ENCODE data around the gene TNFAIP8L3. TPM values are rescaled to one million over a fixed set of nuclear protein-coding genes. Genes with fewer than 3 reads are reported as not detected.
"Not testable (repeated sequence)": the region's sequence is repeated elsewhere in the genome, so short reads cannot be mapped to it uniquely, and the experiment has no call there.

Gene TNFAIP8L3
- total RNA-seq: 7.4 TPM
- long read RNA-seq, transcript TNFAIP8L3-202 (2 exons, 2,002 nt): major isoform, 18 of 19 reads
- long read RNA-seq, partial matches to known transcripts: 0 of 19 reads
- long read RNA-seq, other reads (novel, unspliced or antisense): 1 of 19 reads

DNA sequence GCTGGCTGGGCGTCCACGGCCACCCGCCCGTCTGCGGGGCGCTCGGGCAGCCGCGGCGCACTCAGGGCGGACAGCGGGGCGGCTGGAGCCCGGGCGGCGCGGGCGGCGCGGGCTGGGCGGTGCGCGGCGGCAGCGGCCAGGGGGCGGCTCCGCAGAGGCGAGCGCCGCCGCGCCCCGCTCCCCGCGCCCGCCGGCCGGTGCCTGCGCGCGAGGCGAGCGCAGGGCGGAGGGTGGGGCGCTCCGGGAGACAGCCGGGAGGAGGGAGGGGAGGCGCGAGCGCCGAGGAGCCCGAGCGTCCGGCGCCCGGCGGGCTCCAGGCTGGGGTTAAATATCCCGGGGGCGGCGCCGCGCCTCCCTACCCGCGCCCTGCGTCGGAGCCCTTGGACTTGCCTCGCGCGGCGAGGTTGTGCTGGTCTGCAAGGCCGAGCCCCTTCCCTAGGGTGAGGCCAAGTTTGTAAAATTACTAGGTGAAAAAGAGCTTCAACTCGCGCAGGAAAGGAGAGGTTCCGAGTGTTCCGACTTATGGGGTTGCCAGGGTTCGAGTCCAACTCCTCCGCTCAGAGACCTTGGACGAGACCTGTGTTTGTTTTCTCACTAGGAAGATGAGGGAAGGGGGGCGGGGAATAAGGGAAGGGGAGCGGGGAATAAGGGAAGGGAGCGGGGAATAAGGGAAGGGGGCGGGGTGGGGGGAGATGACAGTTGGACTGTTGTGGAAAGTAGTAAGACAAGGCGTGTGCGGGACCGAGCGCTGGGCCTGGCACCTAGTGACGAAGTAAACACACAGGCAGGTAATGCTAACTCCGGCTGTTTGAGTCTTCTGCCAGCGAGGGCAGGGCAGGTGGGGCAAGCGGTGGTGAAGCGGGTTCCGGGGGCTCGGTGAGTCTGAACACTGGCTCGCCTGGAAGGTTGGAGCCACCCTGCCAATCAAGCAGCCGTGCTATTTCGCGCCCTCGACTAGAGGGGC lies at the start of gene TNFAIP8L3:
TNFAIP8L3 (minus strand) TSS at position 301 of the 964 bp plus-strand sequence. CDS start 311 bp downstream, outside the sequence.
- DNase-seq (ENCODE audit: low spot score): no peak

DNA sequence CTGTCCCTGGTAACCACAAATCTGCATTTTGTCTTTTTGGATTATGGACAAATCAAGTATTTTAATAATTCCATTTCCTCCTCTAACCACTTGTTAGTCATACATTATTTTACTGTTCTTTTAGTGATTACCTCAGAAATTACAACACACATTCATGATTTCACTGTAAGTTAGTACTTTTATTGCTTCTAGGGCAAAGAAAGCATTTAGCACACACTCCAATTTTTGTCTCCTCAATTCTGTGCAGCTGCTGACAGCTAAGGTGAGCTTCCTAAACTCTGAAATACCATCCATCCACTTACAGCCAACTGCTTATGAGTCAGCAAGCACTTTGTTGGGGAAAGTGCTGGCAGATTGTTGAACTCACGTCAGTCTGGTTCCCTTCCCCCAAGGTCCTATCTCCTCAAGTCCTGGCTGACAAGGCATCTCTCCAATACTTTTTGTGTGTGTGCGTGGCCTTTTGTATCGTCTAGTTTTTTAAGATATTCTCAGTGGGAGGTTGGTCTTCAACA lies 49.4 kb upstream of the TNFAIP8L3 start:
- no peak for DNase-seq (ENCODE audit: low spot score)

DNA sequence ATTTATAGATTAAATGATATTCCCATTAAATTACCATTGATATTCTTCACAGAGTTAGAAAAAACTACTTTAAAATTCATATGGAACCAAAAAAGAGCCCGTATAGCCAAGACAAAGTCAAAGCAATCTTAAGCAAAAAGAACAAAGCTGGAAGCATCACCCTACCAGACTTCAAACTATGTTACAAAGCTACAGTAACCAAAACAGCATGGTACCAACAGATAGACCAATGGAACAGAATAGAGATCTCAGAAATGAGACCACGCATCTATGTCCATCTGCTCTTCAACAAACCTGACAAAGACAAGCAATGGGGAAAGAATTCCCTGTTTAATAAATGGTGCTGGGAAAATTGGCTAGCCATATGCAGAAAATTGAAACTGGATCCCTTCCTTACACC lies 45.6 kb upstream of the TNFAIP8L3 start:
- not testable (repeated sequence) for DNase-seq (ENCODE audit: low spot score)

DNA sequence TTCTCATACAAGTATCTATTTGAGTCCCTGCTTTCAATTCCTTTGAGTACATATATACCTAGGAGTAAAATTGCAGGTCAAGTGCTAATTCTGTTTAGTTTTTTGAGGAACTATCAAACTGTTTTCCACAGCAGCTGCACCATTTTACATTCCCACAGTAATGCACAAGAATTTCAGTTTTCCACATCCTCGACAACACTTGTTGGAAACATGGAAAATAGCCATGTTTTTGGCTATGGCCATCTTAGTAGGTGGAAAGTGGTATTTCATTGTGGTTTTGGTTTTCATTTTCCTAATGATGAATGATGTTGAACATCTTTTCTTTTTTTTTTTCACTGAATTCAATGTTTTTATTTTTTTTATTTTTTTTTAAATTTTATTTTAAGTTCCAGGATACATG lies 44.4 kb upstream of the TNFAIP8L3 start:
- DNase-seq (ENCODE audit: low spot score): no peak

DNA sequence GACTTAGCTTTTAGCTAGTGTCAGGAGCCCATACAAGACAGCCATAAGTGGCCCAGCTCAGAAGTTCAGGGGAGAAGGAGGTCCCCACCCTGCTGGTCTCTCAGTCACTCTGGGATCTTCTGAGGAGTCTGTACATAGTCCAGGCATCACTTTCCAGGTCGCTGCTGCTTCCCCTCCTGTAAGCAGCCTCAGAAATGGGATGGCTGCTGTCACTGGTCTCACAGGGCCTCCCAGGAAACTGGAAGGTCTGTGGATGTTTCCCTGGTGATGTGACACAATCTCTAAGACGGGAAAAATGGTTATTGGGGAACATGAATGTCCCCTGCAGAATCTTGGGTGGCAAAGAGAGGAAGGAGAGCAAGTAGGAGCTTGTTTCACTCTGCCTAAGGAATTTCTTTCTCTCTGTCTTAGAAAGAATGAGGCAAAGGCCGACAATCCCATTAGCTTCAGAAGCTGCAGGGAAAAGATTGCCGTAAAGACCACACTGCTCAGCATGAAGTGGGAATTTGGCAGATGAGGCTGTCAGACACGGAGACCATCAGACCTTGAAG lies 43.2 kb upstream of the TNFAIP8L3 start:
- no peak for DNase-seq (ENCODE audit: low spot score)

DNA sequence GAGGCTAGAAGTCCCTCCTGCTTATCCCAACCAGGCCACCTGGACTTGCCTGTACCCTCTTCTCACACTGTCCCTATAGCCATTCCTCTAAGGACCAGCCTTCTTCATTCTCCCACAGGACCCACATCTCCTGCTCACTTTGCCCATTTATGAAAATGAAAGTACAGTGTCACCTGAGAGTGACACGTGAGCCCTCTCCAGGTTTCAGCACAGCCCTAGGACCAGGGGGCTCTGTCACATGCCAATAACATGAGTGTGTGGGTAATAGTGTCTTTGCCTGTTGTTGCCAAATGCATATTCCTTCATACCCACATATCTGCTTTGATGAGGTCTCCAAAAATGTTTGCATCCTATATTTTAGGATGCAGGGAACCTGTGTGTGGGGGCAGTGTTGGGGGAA lies 42.3 kb upstream of the TNFAIP8L3 start:
- DNase-seq (ENCODE audit: low spot score): no peak

DNA sequence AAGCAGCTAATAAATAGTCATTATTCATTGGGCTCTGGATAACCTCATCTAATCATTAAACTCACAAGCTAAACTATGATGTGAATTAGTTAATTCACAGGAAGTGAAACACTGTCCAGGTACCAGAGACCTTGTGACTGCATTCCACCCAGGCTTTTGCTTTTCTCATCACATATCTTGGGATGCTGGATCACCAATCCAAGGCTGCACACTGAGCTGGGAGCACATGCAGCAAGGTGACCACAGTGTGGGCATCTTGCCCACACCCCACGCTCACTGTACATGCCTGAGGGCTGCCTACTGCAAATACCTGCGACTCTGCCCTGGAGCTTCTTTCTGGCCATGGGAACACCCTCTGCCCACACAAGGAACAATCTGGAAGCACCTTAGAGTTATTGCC lies 40.6 kb upstream of the TNFAIP8L3 start:
- no peak for DNase-seq (ENCODE audit: low spot score)

DNA sequence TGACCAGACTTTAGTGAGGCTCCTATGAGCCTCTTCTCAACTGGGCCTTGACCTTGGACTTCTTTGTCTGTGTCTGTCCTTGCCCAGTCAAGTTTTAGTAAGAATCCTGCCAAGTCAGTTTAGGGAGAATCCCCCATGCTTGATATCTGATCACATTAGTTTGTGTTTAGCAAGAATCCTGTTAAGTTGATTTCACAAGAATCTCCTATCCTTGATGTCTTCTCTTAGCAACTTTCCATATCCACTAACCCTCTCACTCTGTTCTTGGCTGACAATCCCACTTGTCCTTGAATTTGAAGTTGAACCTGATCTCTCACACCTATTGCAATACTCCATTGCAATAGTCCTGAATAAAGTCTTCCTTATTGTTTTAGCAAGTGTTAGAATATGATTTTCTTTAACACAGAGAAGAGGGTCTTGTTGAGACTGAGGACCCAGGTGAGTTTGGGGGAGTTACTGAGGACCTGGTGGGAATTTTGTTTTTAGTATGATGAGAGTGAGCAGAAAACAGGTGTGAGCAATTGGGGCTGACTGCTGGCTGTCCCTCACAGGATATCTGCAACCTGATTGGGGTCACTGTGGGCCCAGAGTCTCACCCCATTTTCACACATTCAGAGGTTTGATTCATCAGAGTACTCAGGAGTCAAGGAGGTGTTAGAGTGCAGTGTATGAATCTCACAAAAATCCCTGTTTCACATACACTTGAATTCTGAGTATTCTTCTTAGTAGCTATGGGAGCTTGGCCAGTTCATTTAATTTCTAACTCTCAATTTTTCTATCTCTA lies 39.9 kb upstream of the TNFAIP8L3 start:
- DNase-seq (ENCODE audit: low spot score): no peak

DNA sequence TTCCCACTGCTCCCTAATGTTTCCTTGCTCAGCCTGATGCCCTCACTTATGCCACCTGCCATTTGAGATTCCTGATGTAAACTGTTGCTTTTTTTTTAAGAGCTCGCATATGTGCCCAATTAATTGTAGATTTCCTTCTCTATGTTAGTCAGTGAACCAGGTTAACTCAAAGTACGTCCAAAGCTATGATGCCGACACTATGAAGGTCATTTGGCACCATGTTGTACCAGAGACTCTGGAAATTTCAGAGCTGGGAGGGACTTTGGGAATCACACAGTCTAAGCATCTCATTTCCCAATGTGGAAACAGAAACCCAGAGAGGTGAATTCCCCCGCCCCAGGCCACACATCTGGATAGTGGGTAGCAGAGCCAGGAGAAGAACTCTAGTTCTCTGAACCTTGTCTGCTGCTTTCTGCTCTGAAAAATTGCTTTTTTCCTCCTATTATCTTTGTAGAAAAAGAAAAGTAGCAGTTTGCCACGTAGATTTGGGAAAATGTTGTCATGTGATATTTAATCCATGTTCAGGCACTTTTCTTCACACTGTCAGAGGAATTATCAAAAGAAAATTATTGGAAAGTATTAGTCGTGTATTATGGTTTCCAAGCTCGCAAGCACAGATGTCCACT lies 38.5 kb upstream of the TNFAIP8L3 start:
- DNase-seq (ENCODE audit: low spot score): no peak

DNA sequence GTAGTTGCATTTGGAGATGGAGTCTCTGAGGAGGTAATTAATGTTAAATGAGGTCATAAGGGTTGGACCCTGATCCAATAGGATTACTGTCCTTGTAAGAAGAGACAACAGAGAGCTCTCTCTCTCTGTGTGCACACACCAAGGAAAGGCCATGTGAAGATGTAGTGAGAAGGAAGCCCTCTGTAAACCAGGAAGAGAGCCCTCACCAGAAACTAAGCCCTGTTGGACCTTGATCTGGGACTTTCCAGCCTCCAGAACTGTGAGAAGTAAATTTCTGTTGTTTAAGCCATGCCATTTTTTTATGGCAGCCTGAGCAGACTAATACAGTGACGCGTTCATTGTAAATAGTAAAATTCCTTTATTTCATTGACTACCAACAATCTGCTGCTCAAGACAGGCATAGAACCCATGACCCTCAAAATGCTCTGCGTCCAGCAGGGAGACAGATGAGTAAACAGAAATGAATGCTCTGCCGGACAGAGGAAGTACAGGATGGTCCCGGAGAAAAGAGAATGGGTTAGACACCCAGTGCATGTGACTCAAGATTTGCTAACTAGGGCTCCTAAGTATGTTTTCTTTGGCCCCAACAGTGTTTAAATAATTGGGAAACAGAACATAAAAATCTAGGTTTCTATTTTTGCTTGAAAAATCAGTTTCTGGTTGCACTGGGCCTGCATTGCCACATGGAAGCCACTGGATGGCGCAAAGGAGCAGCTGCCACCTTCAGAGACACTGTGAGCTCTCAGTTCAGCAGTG lies 37.9 kb upstream of the TNFAIP8L3 start:
- no peak for DNase-seq (ENCODE audit: low spot score)

DNA sequence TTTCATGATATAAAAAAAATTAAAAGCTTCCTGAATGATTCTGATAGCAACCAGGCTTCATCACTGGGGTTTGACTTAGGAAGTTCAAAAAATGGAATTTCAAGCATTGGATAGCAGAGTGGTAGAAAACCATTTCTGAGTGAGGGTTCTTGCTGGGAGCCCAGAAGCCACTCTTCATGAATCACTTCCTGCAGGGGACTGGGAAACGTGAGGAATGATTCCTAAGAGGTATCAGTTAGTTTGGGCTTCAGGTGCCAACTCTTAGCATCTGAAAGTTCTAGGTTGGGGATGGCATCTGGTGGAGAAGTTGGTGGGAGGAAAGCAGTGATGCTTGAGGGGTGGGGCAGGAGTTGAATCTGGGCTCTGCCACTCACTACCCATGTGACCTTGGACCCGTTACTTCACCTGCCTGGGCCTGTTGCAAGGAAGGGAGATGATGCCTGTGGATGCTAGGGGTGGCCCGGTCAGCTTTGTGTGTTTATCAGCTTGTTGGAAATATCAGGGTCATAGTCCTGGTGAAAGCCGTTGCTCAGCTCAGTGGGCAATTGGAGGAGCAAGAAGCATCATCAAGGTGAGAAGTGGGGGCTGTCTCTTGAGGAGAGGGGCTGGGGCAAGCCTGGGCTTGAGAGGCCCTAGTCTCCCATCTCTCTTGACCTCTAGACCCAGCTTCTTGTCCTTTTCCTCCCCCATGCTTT lies 37.0 kb upstream of the TNFAIP8L3 start:
- no peak for DNase-seq (ENCODE audit: low spot score)

DNA sequence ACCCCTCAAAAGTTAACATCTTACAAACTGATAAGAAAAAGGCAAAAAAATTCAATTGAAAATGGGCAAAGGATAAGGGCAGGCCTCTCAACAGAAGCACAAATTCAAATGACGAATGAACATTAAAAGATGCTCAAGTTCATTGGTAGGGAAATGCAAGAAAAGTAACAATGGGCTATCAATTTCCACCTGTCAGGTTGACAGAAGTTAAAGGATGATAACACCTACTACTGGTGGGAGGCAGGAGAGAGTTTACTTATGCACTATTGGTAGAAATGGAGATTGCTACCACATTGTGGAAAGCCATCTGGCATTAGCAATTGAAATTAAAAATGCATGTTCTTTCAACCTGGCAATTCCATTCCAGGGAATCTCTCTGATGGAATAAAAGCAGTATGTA lies 35.6 kb upstream of the TNFAIP8L3 start:
- no peak for DNase-seq (ENCODE audit: low spot score)

DNA sequence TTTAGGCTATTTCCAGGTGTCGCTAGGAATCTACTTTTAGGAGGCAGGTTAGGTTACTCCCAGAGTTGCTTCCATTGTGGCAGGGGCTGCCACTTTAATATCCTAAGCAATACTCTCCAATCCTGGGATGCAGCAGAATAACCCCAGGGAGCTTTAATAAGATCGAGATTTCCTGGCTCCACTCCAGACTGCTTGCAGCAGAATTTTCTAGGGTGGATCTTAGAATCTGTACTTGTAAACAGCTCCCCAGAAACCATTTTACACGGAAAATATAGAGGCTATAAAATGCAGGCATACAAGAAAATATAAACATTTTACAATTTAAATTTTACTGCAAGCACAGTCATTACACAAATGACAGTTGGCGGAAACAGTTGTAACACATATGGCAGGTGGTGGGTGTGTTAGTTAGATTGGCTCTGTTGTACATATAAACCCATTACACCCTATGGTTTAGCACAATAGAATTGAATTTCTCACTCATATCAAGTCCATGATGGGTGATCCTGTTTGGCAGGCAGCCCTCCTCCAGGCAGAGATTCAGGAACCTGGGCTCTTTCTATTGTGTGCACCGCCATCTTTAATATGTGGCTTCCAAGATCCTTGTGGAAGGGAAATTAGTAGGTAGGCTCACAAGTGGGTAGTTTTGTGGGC lies 35.0 kb upstream of the TNFAIP8L3 start:
- DNase-seq (ENCODE audit: low spot score): no peak

DNA sequence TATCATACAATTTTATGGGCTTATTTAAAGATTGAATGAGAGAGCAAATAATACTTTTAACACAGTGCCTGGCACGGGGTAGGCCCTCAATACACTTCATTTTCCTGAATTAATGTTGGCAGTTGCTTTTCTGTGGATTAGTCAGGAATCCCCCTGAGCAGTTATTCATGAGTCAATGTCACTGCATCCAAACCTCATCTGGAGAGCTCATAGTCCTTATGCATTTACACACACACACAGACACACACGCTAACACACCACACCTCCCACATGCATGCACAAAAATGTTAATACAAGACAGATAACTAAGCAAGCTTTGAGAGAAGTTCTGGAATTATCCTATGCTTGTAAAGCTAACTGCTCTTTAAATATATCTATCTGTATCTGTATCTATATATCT lies 34.0 kb upstream of the TNFAIP8L3 start:
- no peak for DNase-seq (ENCODE audit: low spot score)

DNA sequence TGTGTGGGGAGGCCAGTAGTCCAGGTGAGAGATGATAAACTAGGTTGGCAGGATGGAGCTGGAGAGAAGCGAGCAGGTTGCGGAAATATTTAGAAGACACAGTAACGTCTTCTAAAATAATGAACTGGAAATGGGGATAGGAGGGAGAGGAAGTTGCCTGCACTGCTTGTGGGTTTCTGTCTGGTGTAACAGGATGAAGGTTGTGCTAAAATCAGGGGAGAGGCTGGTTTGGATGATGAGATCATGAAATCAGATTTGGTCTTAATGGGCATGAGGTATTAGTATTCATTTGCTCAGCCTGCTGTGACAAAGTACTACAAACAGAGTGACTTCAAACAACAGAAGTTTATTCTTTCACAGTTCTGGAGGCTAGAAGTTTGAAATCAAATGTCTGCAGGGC lies 32.1 kb upstream of the TNFAIP8L3 start:
- DNase-seq (ENCODE audit: low spot score): no peak

DNA sequence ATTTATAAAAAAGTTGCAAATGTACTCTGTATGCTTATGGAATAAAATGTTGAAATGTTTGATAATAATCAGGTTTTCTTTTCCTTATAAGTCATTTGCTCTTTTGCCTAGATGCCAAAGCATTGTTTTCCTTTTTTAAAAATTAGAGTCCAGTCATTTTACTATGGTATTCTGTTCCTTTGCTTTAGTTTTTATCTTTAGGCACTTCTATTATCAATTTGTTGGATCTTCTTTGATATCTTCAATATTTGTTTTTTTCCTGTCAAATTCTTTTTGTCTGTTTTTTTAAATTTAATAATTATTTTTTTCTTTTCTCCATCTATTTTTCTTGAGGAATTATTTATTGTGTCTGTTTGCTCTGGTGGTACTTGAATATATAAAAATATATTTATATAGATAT lies 28.3 kb upstream of the TNFAIP8L3 start:
- DNase-seq (ENCODE audit: low spot score): not testable (repeated sequence)

DNA sequence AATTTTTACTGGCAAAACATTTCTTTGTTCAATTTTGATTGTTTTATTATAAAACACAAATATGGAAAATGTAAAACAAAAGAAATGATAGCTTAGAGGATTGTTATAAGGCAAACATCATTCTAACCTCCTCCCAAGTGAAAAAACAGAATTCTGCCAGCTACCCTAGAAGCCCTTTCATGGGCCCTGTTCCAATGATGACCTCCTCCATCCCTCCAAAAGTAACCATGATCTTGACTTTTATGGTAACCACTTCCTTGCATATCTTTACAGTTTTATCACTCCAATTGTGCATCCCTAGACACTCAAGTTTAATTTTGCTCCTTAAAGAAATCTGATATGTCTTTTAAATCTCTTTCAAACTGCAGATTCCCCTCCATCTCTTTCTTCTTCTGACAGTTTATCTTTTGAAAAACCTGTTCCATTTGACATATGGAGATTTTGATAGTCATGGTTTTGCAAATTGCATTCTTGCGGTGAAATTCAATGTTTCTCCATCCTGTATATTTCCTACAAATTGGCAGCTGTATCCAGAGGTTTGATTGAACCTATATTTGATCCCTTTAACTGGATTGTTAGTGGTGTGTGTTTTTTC lies 27.0 kb upstream of the TNFAIP8L3 start:
- DNase-seq (ENCODE audit: low spot score): no peak

DNA sequence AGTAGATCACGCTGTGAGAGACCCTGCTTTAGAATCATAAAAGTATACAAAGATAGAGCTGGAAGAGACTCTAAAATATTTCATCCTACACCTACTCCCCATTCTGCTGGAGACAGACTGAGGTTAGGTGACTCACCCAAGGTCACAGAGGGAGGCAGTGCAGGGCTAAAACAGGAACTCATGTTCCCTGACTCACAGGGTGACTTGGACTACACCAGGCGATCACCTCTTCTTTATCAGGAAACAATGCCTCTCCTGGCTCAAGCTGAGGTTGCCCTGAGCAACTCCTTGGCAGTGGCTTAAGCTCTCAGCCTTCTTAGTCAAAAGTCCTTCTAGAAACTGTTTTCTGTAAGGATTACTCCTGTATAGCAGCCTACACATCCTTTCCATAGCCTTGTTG lies 26.4 kb upstream of the TNFAIP8L3 start:
- DNase-seq (ENCODE audit: low spot score): no peak

DNA sequence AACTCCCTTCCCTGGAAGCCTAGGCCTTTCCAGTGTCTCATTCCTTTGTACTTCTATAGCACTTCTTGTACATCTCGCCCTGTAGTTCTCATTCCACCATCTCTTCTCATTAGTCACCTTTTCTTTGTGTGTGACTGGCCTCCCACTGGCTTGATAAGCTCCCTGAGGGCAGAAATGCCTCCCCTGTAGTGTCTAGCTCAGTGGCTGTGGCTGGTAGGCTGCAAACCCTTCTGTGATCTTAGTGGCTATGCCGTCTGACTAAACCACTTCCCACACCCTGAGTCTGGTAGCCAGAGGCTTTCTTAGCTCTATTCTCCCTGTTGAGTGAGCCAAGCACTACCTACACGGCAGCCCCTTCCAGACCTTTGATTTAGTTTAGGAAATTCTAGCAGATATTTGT lies 24.4 kb upstream of the TNFAIP8L3 start:
- DNase-seq (ENCODE audit: low spot score): no peak
